NOMO-1 (cell line): ENCODE results near the gene FREY1.

Source experiments
- DNase-seq, 2 experiments: peaks; one replicate each; lab custom pipeline; 2025; ENCODE audit not compliant: unreplicated experiment in 2 of 2; lab: John Stamatoyannopoulos, UW

FREY1 gene

GRCh38 chr11:45906965-45907611, at the start of gene FREY1:
TSS of gene FREY1 (minus strand) at chr11:45907271. CDS start at chr11:45907245, 26 bp downstream.
- DNase-seq = no peak

GRCh38 chr11:45949992-45950407, 42.9 kb upstream of the FREY1 start:
- no peak for DNase-seq

- DNase-seq = no peak
These were observed 41.3 kb upstream of the FREY1 start for GRCh38 chr11:45948356-45948755.

GRCh38 chr11:45947885-45948284, 40.8 kb upstream of the FREY1 start:
- no peak for DNase-seq

GRCh38 chr11:45945397-45945999, 38.4 kb upstream of the FREY1 start:
- no peak for DNase-seq

- DNase-seq = no peak
These were observed 35.3 kb upstream of the FREY1 start for GRCh38 chr11:45942381-45942780.

- DNase-seq = no peak
These were observed 34.2 kb upstream of the FREY1 start for GRCh38 chr11:45941285-45941684.

- no peak for DNase-seq
These were observed 32.8 kb upstream of the FREY1 start for GRCh38 chr11:45939836-45940235.

GRCh38 chr11:45937916-45938315, 30.8 kb upstream of the FREY1 start:
- DNase-seq = no peak

GRCh38 chr11:45936511-45937054, 29.5 kb upstream of the FREY1 start:
- DNase-seq = peak in 1 of 2 experiments; percentile 22

- DNase-seq = peak in 1 of 2 experiments; percentile 21
These were observed 28.4 kb upstream of the FREY1 start for GRCh38 chr11:45935349-45936064.

GRCh38 chr11:45934580-45935318, 27.7 kb upstream of the FREY1 start:
- DNase-seq = no peak

- DNase-seq = no peak
These were observed 26.9 kb upstream of the FREY1 start for GRCh38 chr11:45933846-45934579.

GRCh38 chr11:45933131-45933831, 26.2 kb upstream of the FREY1 start:
- peak; percentile 93 to 97 for DNase-seq

- DNase-seq = no peak
These were observed 25.1 kb upstream of the FREY1 start for GRCh38 chr11:45932217-45932616.

- peak; percentile 18 to 25 for DNase-seq
These were observed 24.7 kb upstream of the FREY1 start for GRCh38 chr11:45931739-45932138.

- DNase-seq = no peak
These were observed 24.0 kb upstream of the FREY1 start for GRCh38 chr11:45930951-45931570.

GRCh38 chr11:45930031-45930794, 23.1 kb upstream of the FREY1 start:
- DNase-seq = peak; percentile 74 to 89
